HCT116 (cell line): Measurements from ENCODE around the gene LRRC4C. TPM values are rescaled to one million over a fixed set of nuclear protein-coding genes. Genes with fewer than 3 reads are reported as not detected.

ENCODE experiments used
- ATAC-seq: fragments of 200-7000 bp; cut with Tn5 transposase; 2 replicates; pipeline ENCODE4 v1.9.1; 2020; ENCODE audit warnings: mild to moderate bottlenecking, moderate library complexity
- BruUV-seq: library from RNA; stranded (reverse); fragments of 400-500 nt; replicated peaks from 2 replicates; lab custom pipeline; 2021; lab: Mats Ljungman, UMichigan
- CTCF ChIA-PET: fragments of 300-600 bp; sonication (Branson Sonifier 250); formaldehyde crosslinking; loops from one replicate; lab custom pipeline; 2021; ENCODE audit warnings: antibody characterized with exemption; lab: Charles Lee
- POLR2A ChIA-PET: fragments of 300-600, 350-600 bp; sonication (Branson Sonifier 250); formaldehyde crosslinking; loops from one replicate; lab custom pipeline; 2021; ENCODE audit warnings: antibody characterized with exemption; lab: Charles Lee
- RAD21 ChIA-PET, 2 experiments: fragments of 300-600 bp; sonication (Branson Sonifier 250); formaldehyde crosslinking; loops; one replicate each; lab custom pipeline; 2023; ENCODE audit warnings: low total read pairs in 2 of 2; ENCODE audit not compliant: uncharacterized antibody in 2 of 2, unreplicated experiment in 2 of 2, low non-redundant PET in 1 of 2; lab: Charles Lee
- DNase-seq: peaks from one replicate; pipeline ENCODE4 v3.0.0-alpha.2; 2010; ENCODE audit warnings: low read depth, low spot score
- H2AFZ ChIP-seq: fragments of 200-600 bp; shearing (Covaris generic), sonication (generic); 2 replicates; pipeline ENCODE4 v1.6.1; 2017; ENCODE audit warnings: low read depth, mixed run types, mixed read lengths, antibody characterized with exemption, low read length; ENCODE audit not compliant: poor library complexity, severe bottlenecking
- H3K27ac ChIP-seq: 2 replicates; pipeline ENCODE4 v1.5.1; 2012; ENCODE audit warnings: low read depth, low read length
- H3K27me3 ChIP-seq: fragments of 200-600 bp; sonication (generic); 2 replicates; pipeline ENCODE4 v1.6.1; 2016; ENCODE audit warnings: mixed run types, low read length, mixed read lengths; ENCODE audit not compliant: insufficient read depth
- H3K36me3 ChIP-seq, 2 experiments: fragments of 200-500 bp in 1 of 2; fragments of 200-600 bp in 1 of 2; sonication (Bioruptor generic) in 1 of 2; sonication (generic) in 1 of 2; 2 replicates each; pipeline versions ENCODE4 v1.5.1 to v1.6.1; 2014 to 2016; ENCODE audit warnings: low read length in 2 of 2, inconsistent platforms in 1 of 2, mixed read lengths in 1 of 2, mixed run types in 1 of 2; ENCODE audit not compliant: insufficient read depth in 2 of 2, control insufficient read depth in 1 of 2
- H3K4me1 ChIP-seq, 2 experiments: fragments of 200-600 bp in 1 of 2; sonication (generic) in 1 of 2; 2 replicates each; pipeline versions ENCODE4 v1.5.1 to v1.6.1; 2012 to 2017; ENCODE audit warnings: low read length in 2 of 2, inconsistent platforms in 1 of 2, mild to moderate bottlenecking in 1 of 2, mixed read lengths in 1 of 2, mixed run types in 1 of 2, moderate library complexity in 1 of 2; ENCODE audit not compliant: insufficient read depth in 2 of 2, control insufficient read depth in 1 of 2
- H3K4me2 ChIP-seq: fragments of 200-600 bp; sonication (generic); 2 replicates; pipeline ENCODE4 v1.6.1; 2017; ENCODE audit warnings: mixed run types, low read length, mixed read lengths
- H3K4me3 ChIP-seq, 2 experiments: fragments of 200-600 bp in 1 of 2; sonication (generic) in 1 of 2; replicated peaks in 1 of 2; 2 replicates each; pipeline ENCODE4 v1.5.1; 2011 to 2016; ENCODE audit warnings: low read length in 2 of 2, control low read depth in 1 of 2, low read depth in 1 of 2, mild to moderate bottlenecking in 1 of 2, mixed read lengths in 1 of 2, mixed run types in 1 of 2
- H3K79me2 ChIP-seq: fragments of 200-600 bp; sonication (generic); 2 replicates; pipeline ENCODE4 v1.6.1; 2017; ENCODE audit warnings: mild to moderate bottlenecking, mixed run types, low read length, moderate library complexity, mixed read lengths; ENCODE audit not compliant: insufficient read depth
- H3K9ac ChIP-seq: fragments of 200-600 bp; sonication (generic); 2 replicates; pipeline ENCODE4 v1.6.1; 2016; ENCODE audit warnings: low read length, mixed read lengths
- H3K9me2 ChIP-seq: fragments of 200-600 bp; sonication (generic), shearing (Covaris generic); 2 replicates; pipeline ENCODE4 v1.6.1; 2017; ENCODE audit warnings: mixed run types, mild to moderate bottlenecking, moderate library complexity; ENCODE audit not compliant: insufficient read depth
- H3K9me3 ChIP-seq, 2 experiments: fragments of 200-500 bp in 1 of 2; fragments of 200-600 bp in 1 of 2; sonication (Bioruptor generic) in 1 of 2; sonication (generic) in 1 of 2; 2 replicates each; pipeline ENCODE4 v1.6.1; 2014 to 2017; ENCODE audit warnings: low read length in 2 of 2, mixed read lengths in 2 of 2, inconsistent platforms in 1 of 2, low read depth in 1 of 2, mild to moderate bottlenecking in 1 of 2, mixed run types in 1 of 2, moderate library complexity in 1 of 2; ENCODE audit not compliant: control insufficient read depth in 1 of 2, insufficient read depth in 1 of 2
- H4K20me1 ChIP-seq: fragments of 200-600 bp; sonication (generic), shearing (Covaris generic); 2 replicates; pipeline ENCODE4 v1.6.1; 2017; ENCODE audit warnings: mixed run types, mild to moderate bottlenecking, moderate library complexity; ENCODE audit not compliant: insufficient read depth
- CBX3 ChIP-seq: IDR thresholded peaks from 2 replicates; pipeline ENCODE4 v1.6.1; 2012; ENCODE audit warnings: low read depth
- CTCF ChIP-seq, 3 experiments: fragments of 200-600 bp in 1 of 3; sonication (generic) in 1 of 3; IDR thresholded peaks in 2 of 3; conservative IDR thresholded peaks in 1 of 3; 2 replicates each; pipeline ENCODE4 v1.5.1; 2012 to 2017; ENCODE audit warnings: low read depth in 2 of 3, low read length in 2 of 3, antibody characterized with exemption in 1 of 3, borderline replicate concordance in 1 of 3, control low read depth in 1 of 3, mild to moderate bottlenecking in 1 of 3, mixed read lengths in 1 of 3, mixed run types in 1 of 3, moderate library complexity in 1 of 3; ENCODE audit not compliant: insufficient read depth in 1 of 3
- EZH2 ChIP-seq: fragments of 200-600 bp; sonication (generic); IDR thresholded peaks from 2 replicates; pipeline ENCODE4 v1.6.1; 2017; ENCODE audit warnings: antibody characterized with exemption, mixed run types
- JUND ChIP-seq: IDR thresholded peaks from 2 replicates; pipeline ENCODE4 v1.6.1; 2012
- POLR2A ChIP-seq: IDR thresholded peaks from 2 replicates; pipeline ENCODE4 v1.7.0; 2011; ENCODE audit warnings: borderline replicate concordance; ENCODE audit not compliant: insufficient read depth, insufficient read length; ENCODE audit errors: extremely low read depth
- POLR2AphosphoS5 ChIP-seq: IDR thresholded peaks from 2 replicates; pipeline ENCODE4 v1.6.1; 2011; ENCODE audit warnings: mild to moderate bottlenecking, low read depth, low read length, moderate library complexity
- RAD21 ChIP-seq: IDR thresholded peaks from 2 replicates; pipeline ENCODE4 v1.6.1; 2012; ENCODE audit warnings: low read depth, mild to moderate bottlenecking
- REST ChIP-seq: IDR thresholded peaks from 2 replicates; pipeline ENCODE4 v1.6.1; 2012; ENCODE audit warnings: low read depth
- TCF7L2 ChIP-seq: IDR thresholded peaks from 2 replicates; pipeline ENCODE4 v1.7.0; 2011; ENCODE audit warnings: borderline replicate concordance, inconsistent platforms; ENCODE audit not compliant: insufficient read depth, insufficient read length; ENCODE audit errors: extremely low read depth
- YY1 ChIP-seq: IDR thresholded peaks from 2 replicates; pipeline ENCODE4 v1.6.1; 2011; ENCODE audit warnings: low read length, low read depth, moderate library complexity, mild to moderate bottlenecking; ENCODE audit not compliant: insufficient replicate concordance; ENCODE audit errors: extremely low read depth
- ZFX ChIP-seq: fragments of 450-650 bp; IDR thresholded peaks from 2 replicates; pipeline ENCODE4 v1.6.1; 2017
- ZNF274 ChIP-seq: fragments of 200-500 bp; sonication (Bioruptor generic); IDR thresholded peaks from 2 replicates; pipeline ENCODE4 v1.6.1; 2014; ENCODE audit warnings: mild to moderate bottlenecking, low read depth, low read length, inconsistent platforms
- intact Hi-C: fragments of 100-400 bp; cut with micrococcal nuclease; formaldehyde crosslinking; loops from 2 replicates; pipeline ENCODE4 v1.10.0; 2022
- total RNA-seq: library from RNA; stranded (reverse); gene quantifications from one replicate; pipeline ENCODE4 v1.2.1, GENCODE V29; 2021; ENCODE audit not compliant: unreplicated experiment
- TF ChIP-seq, protein P1 (sequence below): IDR thresholded peaks from 2 replicates; pipeline ENCODE4 v1.6.1; 2011; ENCODE audit warnings: mild to moderate bottlenecking, low read length, moderate library complexity; ENCODE audit not compliant: insufficient replicate concordance; ENCODE audit errors: extremely low read depth
- TF ChIP-seq, protein P2 (sequence below): IDR thresholded peaks from 2 replicates; pipeline ENCODE4 v1.6.1; 2012
- TF ChIP-seq, protein P3 (sequence below): IDR thresholded peaks from 2 replicates; pipeline ENCODE4 v1.6.1; 2012

The LRRC4C gene
- total RNA-seq, 1 experiment from 2014 or later: not detected

DNA sequence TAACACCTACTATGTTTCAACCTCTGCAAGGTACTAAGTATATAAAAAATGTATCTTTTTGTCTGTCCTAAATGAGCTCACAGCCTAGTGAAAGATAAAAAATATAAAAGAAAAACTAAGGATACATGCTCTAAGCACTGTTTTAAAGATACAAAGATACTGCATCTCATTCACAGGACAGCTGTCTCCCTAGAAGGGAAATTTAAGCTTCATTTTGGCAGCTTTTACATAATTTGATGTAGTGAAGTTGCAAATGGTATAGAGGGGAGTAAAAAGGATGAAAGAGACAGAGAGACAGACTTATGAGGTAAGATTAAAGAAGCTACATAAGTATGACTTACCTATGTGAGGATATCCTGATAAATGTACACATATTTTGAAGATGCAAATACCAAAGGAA lies 53.6 kb downstream of the LRRC4C start:
- TF ChIP-seq ZNF274 (no peak), YY1 (no peak), TCF7L2 (no peak), EZH2 (no peak), CBX3 (no peak), CTCF (IDR thresholded peaks at IDR 0.05 in 2 of 3, conservative IDR thresholded peaks at IDR 0.05 in 1 of 3; ENCODE audit: borderline replicate concordance in 1 of 3, insufficient read depth in 1 of 3, low read depth in 2 of 3, low read length in 2 of 3) (no peak), ZFX (no peak), RAD21 (no peak), REST (no peak), POLR2A (no peak), JUND (no peak), POLR2AphosphoS5 (no peak)
- TF ChIP-seq, protein P1, sequence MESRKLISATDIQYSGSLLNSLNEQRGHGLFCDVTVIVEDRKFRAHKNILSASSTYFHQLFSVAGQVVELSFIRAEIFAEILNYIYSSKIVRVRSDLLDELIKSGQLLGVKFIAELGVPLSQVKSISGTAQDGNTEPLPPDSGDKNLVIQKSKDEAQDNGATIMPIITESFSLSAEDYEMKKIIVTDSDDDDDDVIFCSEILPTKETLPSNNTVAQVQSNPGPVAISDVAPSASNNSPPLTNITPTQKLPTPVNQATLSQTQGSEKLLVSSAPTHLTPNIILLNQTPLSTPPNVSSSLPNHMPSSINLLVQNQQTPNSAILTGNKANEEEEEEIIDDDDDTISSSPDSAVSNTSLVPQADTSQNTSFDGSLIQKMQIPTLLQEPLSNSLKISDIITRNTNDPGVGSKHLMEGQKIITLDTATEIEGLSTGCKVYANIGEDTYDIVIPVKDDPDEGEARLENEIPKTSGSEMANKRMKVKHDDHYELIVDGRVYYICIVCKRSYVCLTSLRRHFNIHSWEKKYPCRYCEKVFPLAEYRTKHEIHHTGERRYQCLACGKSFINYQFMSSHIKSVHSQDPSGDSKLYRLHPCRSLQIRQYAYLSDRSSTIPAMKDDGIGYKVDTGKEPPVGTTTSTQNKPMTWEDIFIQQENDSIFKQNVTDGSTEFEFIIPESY: no peak
- TF ChIP-seq, protein P2, sequence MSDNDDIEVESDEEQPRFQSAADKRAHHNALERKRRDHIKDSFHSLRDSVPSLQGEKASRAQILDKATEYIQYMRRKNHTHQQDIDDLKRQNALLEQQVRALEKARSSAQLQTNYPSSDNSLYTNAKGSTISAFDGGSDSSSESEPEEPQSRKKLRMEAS: no peak
- TF ChIP-seq, protein P3, sequence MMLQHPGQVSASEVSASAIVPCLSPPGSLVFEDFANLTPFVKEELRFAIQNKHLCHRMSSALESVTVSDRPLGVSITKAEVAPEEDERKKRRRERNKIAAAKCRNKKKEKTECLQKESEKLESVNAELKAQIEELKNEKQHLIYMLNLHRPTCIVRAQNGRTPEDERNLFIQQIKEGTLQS: no peak
- no peaks in the 10 kb centered on the region for H3K79me2 ChIP-seq
- no TSS peak for BruUV-seq
- ChIA-PET POLR2A (no interaction called here), RAD21 (no interaction called here), CTCF (no interaction called here)
- no peak overlapping the region for H3K9ac ChIP-seq
- no peak overlapping the region for H3K4me2 ChIP-seq
- H3K9me3 ChIP-seq: peaks cover 3 to 27% of the 10 kb centered on the region in 2 experiments; a peak in 2 of 4 replicates
- no peaks in the 10 kb centered on the region for H3K36me3 ChIP-seq
- no peaks in the 10 kb centered on the region for H3K4me1 ChIP-seq
- no peak overlapping the region for H2AFZ ChIP-seq
- ATAC-seq (no peak), DNase-seq (no peak)
- no peak overlapping the region for H3K27ac ChIP-seq
- no peaks in the 10 kb centered on the region for H3K27me3 ChIP-seq
- no peaks in the 10 kb centered on the region for H3K9me2 ChIP-seq
- intact Hi-C loops: no loop called here
- no peaks in the 10 kb centered on the region for H4K20me1 ChIP-seq
- no peak overlapping the region for H3K4me3 ChIP-seq
